Gastrocnemius medialis (tissue), 4 donors: ENCODE data around the gene TMSB10.
"Not testable (repeated sequence)": the region's sequence is repeated elsewhere in the genome, so short reads cannot be mapped to it uniquely, and the experiment has no call there.

Experiments
- CTCF ChIP-seq, 5 experiments: fragments of 450-650 bp in 3 of 5; fragments of 200-600 bp in 2 of 5; sonication (generic) in 2 of 5; IDR thresholded peaks in 4 of 5; conservative IDR thresholded peaks in 1 of 5; 1 replicate in 4 of 5; 2 replicates in 1 of 5; pipeline ENCODE4 v1.5.1; 2016 to 2019; ENCODE audit warnings: antibody characterized with exemption in 5 of 5, mild to moderate bottlenecking in 3 of 5, moderate library complexity in 3 of 5
- POLR2A ChIP-seq, 2 donors: fragments of 450-650 bp; IDR thresholded peaks; one replicate each; pipeline ENCODE4 v1.6.1; 2017; ENCODE audit warnings: antibody characterized with exemption in 2 of 2, mild to moderate bottlenecking in 2 of 2, moderate library complexity in 2 of 2

DNA sequence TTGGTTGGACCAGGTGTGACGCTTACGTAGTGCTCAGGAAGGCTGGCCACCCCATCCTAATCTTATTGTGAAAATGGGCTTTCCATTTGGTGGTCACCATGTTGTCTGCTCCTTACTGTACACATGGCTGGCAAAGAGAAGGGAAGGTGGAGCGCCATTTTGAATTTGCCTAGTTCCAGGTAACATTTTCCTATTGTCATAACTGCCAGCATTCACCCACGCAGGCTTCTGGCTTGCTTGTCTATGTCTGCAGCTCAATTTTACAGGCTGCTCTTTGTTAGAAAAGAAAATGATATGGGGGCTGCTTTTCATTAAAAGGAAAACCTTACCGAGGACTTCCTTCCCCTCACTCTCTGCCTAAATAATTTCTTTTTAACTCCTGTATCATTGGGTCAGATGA, 12.4 kb downstream of the TMSB10 start:
- not testable (repeated sequence) for TF ChIP-seq CTCF (IDR thresholded peaks at IDR 0.05 in 4 of 5, conservative IDR thresholded peaks at IDR 0.05 in 1 of 5); POLR2A (IDR thresholded peaks at IDR 0.05)
